K562 (cell line): Measurements from ENCODE around the gene ANKRD13B. TPM values are rescaled to one million over a fixed set of nuclear protein-coding genes. Genes with fewer than 3 reads are reported as not detected.

ENCODE experiments used
- BCOR ChIP-seq: fragments of 450-650 bp; IDR thresholded peaks from 2 replicates; pipeline ENCODE4 v1.6.1; 2016
- ELF1 ChIP-seq: fragments of 200-800 bp; sonication (Bioruptor generic); IDR thresholded peaks from 2 replicates; pipeline ENCODE4 v1.6.1; 2016; ENCODE audit warnings: missing genetic modification characterization, missing compliant biosample characterization
- GABPB1 ChIP-seq: sonication (generic); formaldehyde crosslinking; IDR thresholded peaks from 2 replicates; pipeline ENCODE4 v1.8.0; 2022; ENCODE audit warnings: mild to moderate bottlenecking, missing genetic modification reagents
- IRF2 ChIP-seq: sonication (generic); formaldehyde crosslinking; IDR thresholded peaks from 2 replicates; pipeline ENCODE4 v1.8.1; 2022; ENCODE audit warnings: mild to moderate bottlenecking, missing genetic modification reagents
- TAF15 ChIP-seq: fragments of 200-400 bp; formaldehyde crosslinking; IDR thresholded peaks from 2 replicates; pipeline ENCODE4 v1.6.1; 2017; ENCODE audit warnings: mild to moderate bottlenecking, low read depth, low read length, moderate library complexity
- ZBTB49 ChIP-seq: sonication (generic); formaldehyde crosslinking; IDR thresholded peaks from 2 replicates; pipeline ENCODE4 v1.8.0; 2022; ENCODE audit warnings: missing genetic modification reagents, mild to moderate bottlenecking, borderline replicate concordance
- ZNF384 ChIP-seq: IDR thresholded peaks from 2 replicates; pipeline ENCODE4 v1.6.1; 2012; ENCODE audit warnings: low read depth, low read length, improper control_type of control experiment
- polyA plus RNA-seq, 8 experiments: library from polyadenylated mRNA; depleted of rRNA in 4 of 8; stranded (reverse) in 5 of 8; unstranded in 3 of 8; fragments of >200 nt; fragmentation: Nextera tagmentation in 2 of 8; fragmentation: Illumina TruSeq in 1 of 8; extraction: Ambion mirVana in 2 of 8; extraction: Trizol in 1 of 8; gene quantifications; 2 replicates each; pipeline versions ENCODE4 v1.2.1 to v1.2.3, GENCODE V29; 2011 to 2014; ENCODE audit warnings: inconsistent platforms in 1 of 8, missing spikeins in 1 of 8
- total RNA-seq, 7 experiments: library from RNA; depleted of rRNA in 6 of 7; stranded (reverse); fragments of >200 nt in 6 of 7; fragmentation: Illumina TruSeq in 2 of 7; extraction: Trizol in 2 of 7; gene quantifications; 2 replicates each; pipeline versions ENCODE4 v1.2.1 to v1.2.3, GENCODE V29; 2011 to 2021; ENCODE audit warnings: low replicate concordance in 1 of 7
- TF ChIP-seq, protein P1 (sequence below): fragments of 200-600 bp; sonication (generic); IDR thresholded peaks from one replicate; pipeline ENCODE4 v1.6.1; 2012; ENCODE audit warnings: mild to moderate bottlenecking, low read depth, low read length, inconsistent platforms
- TF ChIP-seq, protein P2 (sequence below): fragments of 450-650 bp; formaldehyde crosslinking; IDR thresholded peaks from 2 replicates; pipeline ENCODE4 v1.4.0; 2020; ENCODE audit warnings: mild to moderate bottlenecking, mixed read lengths

ANKRD13B gene
- total and polyA plus RNA-seq, 9 of the 15 experiments (the other 6 are each of a cell fraction or from before 2014, with no cell fraction given) = 0.15 to 28.1 (median 4.6) TPM

GRCh38 chr17:29568331-29569244 is 24.3 kb upstream of the ANKRD13B start, which contains the start of gene TP53I13 (continued):
- TF ChIP-seq, protein P1, sequence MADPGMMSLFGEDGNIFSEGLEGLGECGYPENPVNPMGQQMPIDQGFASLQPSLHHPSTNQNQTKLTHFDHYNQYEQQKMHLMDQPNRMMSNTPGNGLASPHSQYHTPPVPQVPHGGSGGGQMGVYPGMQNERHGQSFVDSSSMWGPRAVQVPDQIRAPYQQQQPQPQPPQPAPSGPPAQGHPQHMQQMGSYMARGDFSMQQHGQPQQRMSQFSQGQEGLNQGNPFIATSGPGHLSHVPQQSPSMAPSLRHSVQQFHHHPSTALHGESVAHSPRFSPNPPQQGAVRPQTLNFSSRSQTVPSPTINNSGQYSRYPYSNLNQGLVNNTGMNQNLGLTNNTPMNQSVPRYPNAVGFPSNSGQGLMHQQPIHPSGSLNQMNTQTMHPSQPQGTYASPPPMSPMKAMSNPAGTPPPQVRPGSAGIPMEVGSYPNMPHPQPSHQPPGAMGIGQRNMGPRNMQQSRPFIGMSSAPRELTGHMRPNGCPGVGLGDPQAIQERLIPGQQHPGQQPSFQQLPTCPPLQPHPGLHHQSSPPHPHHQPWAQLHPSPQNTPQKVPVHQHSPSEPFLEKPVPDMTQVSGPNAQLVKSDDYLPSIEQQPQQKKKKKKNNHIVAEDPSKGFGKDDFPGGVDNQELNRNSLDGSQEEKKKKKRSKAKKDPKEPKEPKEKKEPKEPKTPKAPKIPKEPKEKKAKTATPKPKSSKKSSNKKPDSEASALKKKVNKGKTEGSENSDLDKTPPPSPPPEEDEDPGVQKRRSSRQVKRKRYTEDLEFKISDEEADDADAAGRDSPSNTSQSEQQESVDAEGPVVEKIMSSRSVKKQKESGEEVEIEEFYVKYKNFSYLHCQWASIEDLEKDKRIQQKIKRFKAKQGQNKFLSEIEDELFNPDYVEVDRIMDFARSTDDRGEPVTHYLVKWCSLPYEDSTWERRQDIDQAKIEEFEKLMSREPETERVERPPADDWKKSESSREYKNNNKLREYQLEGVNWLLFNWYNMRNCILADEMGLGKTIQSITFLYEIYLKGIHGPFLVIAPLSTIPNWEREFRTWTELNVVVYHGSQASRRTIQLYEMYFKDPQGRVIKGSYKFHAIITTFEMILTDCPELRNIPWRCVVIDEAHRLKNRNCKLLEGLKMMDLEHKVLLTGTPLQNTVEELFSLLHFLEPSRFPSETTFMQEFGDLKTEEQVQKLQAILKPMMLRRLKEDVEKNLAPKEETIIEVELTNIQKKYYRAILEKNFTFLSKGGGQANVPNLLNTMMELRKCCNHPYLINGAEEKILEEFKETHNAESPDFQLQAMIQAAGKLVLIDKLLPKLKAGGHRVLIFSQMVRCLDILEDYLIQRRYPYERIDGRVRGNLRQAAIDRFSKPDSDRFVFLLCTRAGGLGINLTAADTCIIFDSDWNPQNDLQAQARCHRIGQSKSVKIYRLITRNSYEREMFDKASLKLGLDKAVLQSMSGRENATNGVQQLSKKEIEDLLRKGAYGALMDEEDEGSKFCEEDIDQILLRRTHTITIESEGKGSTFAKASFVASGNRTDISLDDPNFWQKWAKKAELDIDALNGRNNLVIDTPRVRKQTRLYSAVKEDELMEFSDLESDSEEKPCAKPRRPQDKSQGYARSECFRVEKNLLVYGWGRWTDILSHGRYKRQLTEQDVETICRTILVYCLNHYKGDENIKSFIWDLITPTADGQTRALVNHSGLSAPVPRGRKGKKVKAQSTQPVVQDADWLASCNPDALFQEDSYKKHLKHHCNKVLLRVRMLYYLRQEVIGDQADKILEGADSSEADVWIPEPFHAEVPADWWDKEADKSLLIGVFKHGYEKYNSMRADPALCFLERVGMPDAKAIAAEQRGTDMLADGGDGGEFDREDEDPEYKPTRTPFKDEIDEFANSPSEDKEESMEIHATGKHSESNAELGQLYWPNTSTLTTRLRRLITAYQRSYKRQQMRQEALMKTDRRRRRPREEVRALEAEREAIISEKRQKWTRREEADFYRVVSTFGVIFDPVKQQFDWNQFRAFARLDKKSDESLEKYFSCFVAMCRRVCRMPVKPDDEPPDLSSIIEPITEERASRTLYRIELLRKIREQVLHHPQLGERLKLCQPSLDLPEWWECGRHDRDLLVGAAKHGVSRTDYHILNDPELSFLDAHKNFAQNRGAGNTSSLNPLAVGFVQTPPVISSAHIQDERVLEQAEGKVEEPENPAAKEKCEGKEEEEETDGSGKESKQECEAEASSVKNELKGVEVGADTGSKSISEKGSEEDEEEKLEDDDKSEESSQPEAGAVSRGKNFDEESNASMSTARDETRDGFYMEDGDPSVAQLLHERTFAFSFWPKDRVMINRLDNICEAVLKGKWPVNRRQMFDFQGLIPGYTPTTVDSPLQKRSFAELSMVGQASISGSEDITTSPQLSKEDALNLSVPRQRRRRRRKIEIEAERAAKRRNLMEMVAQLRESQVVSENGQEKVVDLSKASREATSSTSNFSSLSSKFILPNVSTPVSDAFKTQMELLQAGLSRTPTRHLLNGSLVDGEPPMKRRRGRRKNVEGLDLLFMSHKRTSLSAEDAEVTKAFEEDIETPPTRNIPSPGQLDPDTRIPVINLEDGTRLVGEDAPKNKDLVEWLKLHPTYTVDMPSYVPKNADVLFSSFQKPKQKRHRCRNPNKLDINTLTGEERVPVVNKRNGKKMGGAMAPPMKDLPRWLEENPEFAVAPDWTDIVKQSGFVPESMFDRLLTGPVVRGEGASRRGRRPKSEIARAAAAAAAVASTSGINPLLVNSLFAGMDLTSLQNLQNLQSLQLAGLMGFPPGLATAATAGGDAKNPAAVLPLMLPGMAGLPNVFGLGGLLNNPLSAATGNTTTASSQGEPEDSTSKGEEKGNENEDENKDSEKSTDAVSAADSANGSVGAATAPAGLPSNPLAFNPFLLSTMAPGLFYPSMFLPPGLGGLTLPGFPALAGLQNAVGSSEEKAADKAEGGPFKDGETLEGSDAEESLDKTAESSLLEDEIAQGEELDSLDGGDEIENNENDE = no peak
- no peak for TF ChIP-seq TAF15
- TF ChIP-seq BCOR = no peak
- TF ChIP-seq, protein P2, sequence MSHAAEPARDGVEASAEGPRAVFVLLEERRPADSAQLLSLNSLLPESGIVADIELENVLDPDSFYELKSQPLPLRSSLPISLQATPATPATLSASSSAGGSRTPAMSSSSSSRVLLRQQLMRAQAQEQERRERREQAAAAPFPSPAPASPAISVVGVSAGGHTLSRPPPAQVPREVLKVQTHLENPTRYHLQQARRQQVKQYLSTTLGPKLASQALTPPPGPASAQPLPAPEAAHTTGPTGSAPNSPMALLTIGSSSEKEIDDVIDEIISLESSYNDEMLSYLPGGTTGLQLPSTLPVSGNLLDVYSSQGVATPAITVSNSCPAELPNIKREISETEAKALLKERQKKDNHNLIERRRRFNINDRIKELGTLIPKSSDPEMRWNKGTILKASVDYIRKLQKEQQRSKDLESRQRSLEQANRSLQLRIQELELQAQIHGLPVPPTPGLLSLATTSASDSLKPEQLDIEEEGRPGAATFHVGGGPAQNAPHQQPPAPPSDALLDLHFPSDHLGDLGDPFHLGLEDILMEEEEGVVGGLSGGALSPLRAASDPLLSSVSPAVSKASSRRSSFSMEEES (CRISPR knock-in tag) = no peak
- no peak for TF ChIP-seq IRF2 (CRISPR knock-in tag)
- no peak for TF ChIP-seq ZNF384
- TF ChIP-seq GABPB1 = no peak
- TF ChIP-seq ELF1 (tag) = no peak
- no peak for TF ChIP-seq ZBTB49
